NCI-H524 treated with DMSO at 0.1 percent for 48 hours (cell line): ENCODE data around the gene MBOAT2.

ENCODE experiments used
- DNase-seq: peaks from one replicate; lab custom pipeline; 2025; lab: John Stamatoyannopoulos, UW

Gene MBOAT2

DNA sequence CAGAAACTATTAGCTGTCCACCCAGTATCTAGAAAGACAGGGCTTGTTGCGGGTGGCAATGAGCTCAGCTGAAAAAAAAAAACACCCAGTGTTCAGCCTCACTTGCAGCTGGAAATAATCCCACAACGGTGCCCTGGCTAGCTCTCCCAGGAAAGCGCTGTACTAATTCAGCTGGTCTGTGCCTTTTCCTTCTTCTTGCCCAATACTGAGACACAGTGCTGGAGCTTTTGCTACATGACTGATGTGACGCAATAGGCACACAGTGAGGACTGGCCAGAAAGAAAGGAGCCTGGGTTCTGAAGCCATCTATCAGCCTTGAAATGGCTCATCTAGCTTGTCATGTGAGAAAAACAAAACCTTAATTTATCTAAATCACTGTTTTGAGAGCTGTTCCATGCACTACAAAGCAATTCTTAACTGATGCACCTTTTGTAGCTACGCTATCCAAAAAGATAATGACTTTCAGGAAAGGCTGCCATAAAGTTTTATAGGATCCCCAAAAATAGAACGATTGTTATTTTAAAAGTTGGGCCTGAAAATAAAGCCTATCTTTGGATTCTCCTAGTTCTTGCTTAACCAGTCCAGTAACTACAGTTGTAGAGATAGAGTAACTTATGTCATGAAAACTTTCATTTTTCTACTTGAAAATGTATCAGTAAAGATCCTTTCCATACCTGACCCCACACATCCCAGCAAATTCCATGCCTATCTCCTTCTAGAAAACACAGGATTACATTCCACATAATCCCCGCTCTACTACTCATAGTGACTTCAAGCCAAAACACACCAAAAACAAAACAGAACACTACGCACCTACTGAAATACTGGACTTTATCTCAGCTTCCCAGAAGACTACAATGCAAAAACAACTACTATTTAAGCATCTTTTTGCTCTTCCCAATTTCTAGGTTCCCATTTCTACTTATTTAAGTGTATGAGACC is 181.9 kb downstream of the MBOAT2 start:
- DNase-seq = no peak

- no peak for DNase-seq
Measured at GRCh38 chr2:8819948-8820347, 183.5 kb downstream of the MBOAT2 start.

DNA sequence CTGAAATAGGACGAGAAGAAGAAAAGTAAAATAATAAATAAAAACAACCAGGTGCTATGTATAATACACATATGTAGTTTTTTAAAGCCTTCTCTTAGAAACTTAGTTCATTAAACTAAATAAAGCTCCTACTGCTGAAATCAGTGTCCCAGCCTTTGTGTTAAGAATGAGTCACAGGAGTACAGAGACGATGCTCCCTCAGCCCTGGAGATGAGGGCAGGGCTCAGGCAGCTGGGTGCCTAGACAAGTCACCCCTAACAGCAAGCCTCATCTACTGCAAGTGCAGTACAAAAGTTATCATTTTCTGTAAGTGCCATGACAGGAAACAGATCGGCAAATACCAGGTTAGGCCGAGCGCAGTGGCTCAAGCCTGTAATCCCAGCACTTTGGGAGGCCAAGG is 184.3 kb downstream of the MBOAT2 start:
- no peak for DNase-seq

GRCh38 chr2:8817221-8817620 is 186.3 kb downstream of the MBOAT2 start:
- no peak for DNase-seq

- DNase-seq = no peak
Measured at GRCh38 chr2:8806885-8807704, 196.4 kb downstream of the MBOAT2 start.

DNA sequence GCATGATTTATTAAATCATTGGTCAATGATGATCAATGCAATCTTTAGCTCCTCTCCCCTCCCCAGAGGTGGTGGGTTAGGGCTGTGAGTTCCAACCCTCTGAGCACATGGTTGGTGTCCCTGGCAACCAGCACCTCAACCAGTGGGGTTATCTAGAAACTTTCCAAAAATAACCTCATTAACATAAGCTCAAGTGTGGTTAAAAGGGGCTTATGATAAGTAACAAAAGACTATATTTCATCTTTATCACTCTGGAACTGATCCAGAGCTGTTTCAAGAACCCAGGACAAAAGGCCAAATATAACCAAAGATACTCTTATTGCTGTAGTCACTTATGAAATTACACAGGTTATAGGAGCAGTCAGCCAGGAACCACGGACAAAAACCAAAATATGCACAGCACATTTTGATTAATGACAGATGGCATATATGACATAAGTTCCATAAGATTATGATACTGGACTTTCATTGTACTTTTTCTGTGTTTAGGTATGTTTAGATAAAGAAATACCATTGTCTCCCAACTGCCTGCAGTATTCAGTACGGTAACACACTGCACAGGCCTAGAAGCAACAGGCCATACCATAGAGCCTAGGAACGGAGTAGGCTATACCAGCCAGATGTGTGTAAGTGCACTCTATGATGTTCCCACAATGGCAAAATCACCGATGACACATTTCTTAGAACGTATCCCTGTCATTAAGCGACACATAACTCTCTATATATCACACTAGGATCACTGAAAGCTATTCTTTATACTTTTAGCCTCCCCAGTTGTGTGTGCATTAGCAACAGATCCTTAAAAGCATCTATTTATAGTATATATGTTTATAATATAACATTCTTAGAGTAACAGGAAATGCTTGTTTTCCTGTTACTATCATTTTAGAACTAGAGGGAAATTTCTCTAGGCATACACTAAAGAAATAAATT is 197.9 kb downstream of the MBOAT2 start:
- DNase-seq = no peak

DNA sequence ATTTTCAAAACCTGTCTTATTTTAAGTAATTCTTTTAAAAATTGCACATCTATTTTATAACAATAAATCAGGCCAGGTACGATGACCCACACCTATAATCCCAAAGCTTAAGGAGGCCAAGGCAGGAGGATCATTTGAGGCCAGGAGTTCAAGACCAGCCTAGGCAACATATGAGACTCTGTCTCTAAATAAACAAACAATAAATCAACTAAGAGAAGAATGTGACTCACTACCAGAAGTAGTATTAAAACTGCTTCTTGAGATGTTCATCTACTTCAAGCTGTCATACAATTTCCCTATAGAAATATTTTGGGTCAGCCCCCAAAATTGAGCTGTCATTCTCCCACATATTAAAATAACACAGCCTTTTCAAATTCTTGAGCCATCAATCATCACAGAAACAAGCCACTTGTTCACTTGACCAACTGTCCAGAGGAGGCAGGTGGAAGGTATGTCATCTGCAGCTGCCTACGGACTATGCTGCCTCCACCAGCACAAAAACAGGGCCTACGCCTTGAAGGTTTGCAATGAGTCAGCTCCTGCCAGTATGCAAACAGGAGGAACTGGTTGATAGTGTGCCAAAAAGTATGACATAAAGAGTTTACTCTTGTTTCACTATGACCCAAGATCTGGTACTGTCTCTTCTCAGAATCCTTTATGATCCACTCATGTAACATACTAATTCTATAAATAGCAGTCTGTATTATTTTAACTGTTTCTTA is 199.7 kb downstream of the MBOAT2 start:
- no peak for DNase-seq

DNA sequence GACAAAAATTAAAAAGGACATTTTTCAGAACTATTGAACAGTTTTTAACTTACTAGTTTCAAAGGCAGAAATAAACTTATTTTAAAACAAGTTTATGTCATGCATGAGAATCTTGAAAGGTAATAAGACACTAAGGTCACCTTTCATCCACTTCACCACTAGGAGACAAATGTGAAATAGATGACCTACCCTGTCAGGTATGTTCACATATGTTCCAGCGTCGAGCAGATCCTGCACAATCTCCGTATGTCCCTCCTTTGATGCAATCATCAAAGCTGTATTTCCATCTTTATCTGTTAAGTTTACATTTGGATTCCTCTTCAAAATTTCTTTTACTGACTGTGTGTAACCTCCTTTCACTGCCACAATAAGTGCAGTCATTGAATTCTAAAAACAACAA is 200.7 kb downstream of the MBOAT2 start:
- no peak for DNase-seq
